Mucosa of gallbladder (tissue), 1 donor: ENCODE results near the gene WDR35. TPM values are rescaled to one million over a fixed set of nuclear protein-coding genes. Genes with fewer than 3 reads are reported as not detected.

Experiments
- DNase-seq: peaks from one replicate; pipeline ENCODE4 v3.0.0-alpha.2; 2020; ENCODE audit warnings: low spot score
- total RNA-seq: library from RNA; stranded (reverse); gene quantifications from one replicate; pipeline ENCODE4 v1.2.1, GENCODE V29; 2021
- donor health status: DM: no; HTN: no; CAD: no.

The WDR35 gene
- total RNA-seq: 10.7 TPM

- peak; percentile 91 for DNase-seq
These were observed at the start of gene WDR35 for GRCh38 chr2:19989667-19990415. Gene WDR35, minus strand, starts transcription at chr2:19990105. Its CDS starts 90 bp downstream, at chr2:19990015.

GRCh38 chr2:20037660-20038059 lies 47.8 kb upstream of the WDR35 start:
- DNase-seq: no peak

GRCh38 chr2:20035955-20036666 lies 46.2 kb upstream of the WDR35 start:
- no peak for DNase-seq

- DNase-seq: no peak
These were observed 44.9 kb upstream of the WDR35 start for GRCh38 chr2:20034821-20035220.

GRCh38 chr2:20034218-20034617 lies 44.3 kb upstream of the WDR35 start:
- no peak for DNase-seq

GRCh38 chr2:20033322-20033721 lies 43.4 kb upstream of the WDR35 start:
- DNase-seq: no peak

GRCh38 chr2:20030224-20030623 lies 40.3 kb upstream of the WDR35 start:
- no peak for DNase-seq

- no peak for DNase-seq
These were observed 38.0 kb upstream of the WDR35 start for GRCh38 chr2:20027705-20028434.

- no peak for DNase-seq
These were observed 37.4 kb upstream of the WDR35 start for GRCh38 chr2:20027260-20027677.

GRCh38 chr2:20025065-20025786 lies 35.3 kb upstream of the WDR35 start:
- no peak for DNase-seq

- DNase-seq: no peak
These were observed 33.8 kb upstream of the WDR35 start for GRCh38 chr2:20023688-20024087.

GRCh38 chr2:20021405-20022009 lies 31.6 kb upstream of the WDR35 start:
- no peak for DNase-seq

- DNase-seq: no peak
These were observed 29.8 kb upstream of the WDR35 start for GRCh38 chr2:20019747-20020146.

- no peak for DNase-seq
These were observed 28.8 kb upstream of the WDR35 start for GRCh38 chr2:20018601-20019152.

GRCh38 chr2:20016346-20016745 lies 26.4 kb upstream of the WDR35 start:
- no peak for DNase-seq

GRCh38 chr2:20015482-20016083 lies 25.7 kb upstream of the WDR35 start:
- no peak for DNase-seq

- DNase-seq: no peak
These were observed 23.4 kb upstream of the WDR35 start for GRCh38 chr2:20013126-20013849.

GRCh38 chr2:20012282-20013125 lies 22.6 kb upstream of the WDR35 start, which contains the start of gene MATN3:
Gene MATN3, minus strand, starts transcription at chr2:20012668. Its CDS starts 37 bp downstream, at chr2:20012631.
- peak; percentile 34 for DNase-seq

- no peak for DNase-seq
These were observed 22.1 kb upstream of the WDR35 start for GRCh38 chr2:20012032-20012281.
